Stomach (tissue), 4 donors: ENCODE results near the gene CYP2C18.

Experiments used
- CTCF ChIP-seq, 7 experiments: fragments of 450-650 bp in 4 of 7; fragments of 200-600 bp in 3 of 7; sonication (generic) in 3 of 7; IDR thresholded peaks; one replicate each; pipeline ENCODE4 v1.5.1; 2016 to 2019; ENCODE audit warnings: antibody characterized with exemption in 7 of 7, control low read depth in 2 of 7, mild to moderate bottlenecking in 1 of 7
- EP300 ChIP-seq: sonication (generic); formaldehyde crosslinking; IDR thresholded peaks from one replicate; pipeline ENCODE4 v1.6.1; 2017; ENCODE audit warnings: antibody characterized with exemption
- POLR2A ChIP-seq, 4 donors: fragments of 450-650 bp; IDR thresholded peaks; one replicate each; pipeline ENCODE4 v1.6.1; 2016; ENCODE audit warnings: antibody characterized with exemption in 4 of 4, control low read depth in 2 of 4, mild to moderate bottlenecking in 1 of 4, moderate library complexity in 1 of 4
- POLR2AphosphoS5 ChIP-seq, 3 donors: sonication (generic); formaldehyde crosslinking; IDR thresholded peaks; one replicate each; pipeline ENCODE4 v1.6.1; 2016; ENCODE audit warnings: antibody characterized with exemption in 3 of 3

DNA sequence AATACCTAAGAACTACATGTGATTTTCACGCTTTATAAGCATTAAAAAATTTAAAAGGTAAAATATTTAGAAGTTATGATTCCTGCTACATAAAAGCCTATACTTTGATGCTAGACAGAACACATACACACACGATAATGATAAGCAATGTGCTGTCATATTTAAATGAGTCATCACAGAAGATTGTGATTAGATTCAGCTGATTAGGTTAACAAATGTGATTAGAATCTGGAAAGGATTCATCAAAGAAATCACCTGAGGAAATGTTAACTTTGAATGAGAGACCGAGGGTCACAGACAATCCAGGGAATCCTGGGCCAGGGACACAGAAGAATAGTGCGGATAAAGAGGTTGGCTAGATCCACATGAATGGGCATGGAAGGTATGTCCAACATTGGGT, 42.0 kb upstream of the CYP2C18 start:
- TF ChIP-seq POLR2A (IDR thresholded peaks at IDR 0.05): no peak
- TF ChIP-seq CTCF (IDR thresholded peaks at IDR 0.05): no peak
- TF ChIP-seq EP300: no peak
- no peak for TF ChIP-seq POLR2AphosphoS5 (IDR thresholded peaks at IDR 0.05)
